Effector memory CD4-positive, alpha-beta T cell (primary cell): ENCODE results near the gene TGM4.
"Not testable (repeated sequence)": the region's sequence is repeated elsewhere in the genome, so short reads cannot be mapped to it uniquely, and the experiment has no call there.

Source experiments
- DNase-seq, 3 donors: peaks; one replicate each; pipeline ENCODE4 v3.0.0-alpha.2; 2020
- H3K27ac ChIP-seq: 2 replicates; pipeline ENCODE4 v1.7.0; 2013; ENCODE audit warnings: mild to moderate bottlenecking, low read length, moderate library complexity; ENCODE audit not compliant: insufficient read depth, poor library complexity, severe bottlenecking
- H3K27me3 ChIP-seq: replicated peaks from 2 replicates; pipeline ENCODE4 v1.7.0; 2013; ENCODE audit warnings: mild to moderate bottlenecking, low read length; ENCODE audit not compliant: insufficient read depth, control insufficient read depth, poor library complexity, severe bottlenecking
- H3K36me3 ChIP-seq: 2 replicates; pipeline ENCODE4 v1.7.0; 2013; ENCODE audit warnings: mild to moderate bottlenecking, low read length, moderate library complexity; ENCODE audit not compliant: control insufficient read depth, insufficient read depth
- H3K4me1 ChIP-seq: 2 replicates; pipeline ENCODE4 v1.7.0; 2013; ENCODE audit warnings: low read length, mild to moderate bottlenecking; ENCODE audit not compliant: control insufficient read depth, insufficient read depth, poor library complexity, severe bottlenecking
- H3K4me3 ChIP-seq: 2 replicates; pipeline ENCODE4 v1.7.0; 2013; ENCODE audit warnings: low read length, low read depth, mild to moderate bottlenecking; ENCODE audit not compliant: insufficient read depth, poor library complexity, severe bottlenecking
- H3K9me3 ChIP-seq: 2 replicates; pipeline ENCODE4 v1.7.0; 2013; ENCODE audit warnings: mild to moderate bottlenecking, low read length, moderate library complexity; ENCODE audit not compliant: control insufficient read depth

The TGM4 gene

GRCh38 chr3:44942202-44942921 is 68.0 kb downstream of the TGM4 start:
- Histone ChIP-seq H3K4me1 (no peaks in the 10 kb centered on the region), H3K4me3 (no peak overlapping the region), H3K36me3 (peaks cover 57% of the 10 kb centered on the region), H3K27ac (no peak overlapping the region), H3K27me3 (no peaks in the 10 kb centered on the region), H3K9me3 (no peaks in the 10 kb centered on the region)
- no peak for DNase-seq

GRCh38 chr3:44948239-44948638 is 73.8 kb downstream of the TGM4 start:
- Histone ChIP-seq H3K4me1 (no peaks in the 10 kb centered on the region), H3K27me3 (no peaks in the 10 kb centered on the region), H3K27ac (no peak overlapping the region), H3K4me3 (no peak overlapping the region), H3K9me3 (no peaks in the 10 kb centered on the region), H3K36me3 (peaks cover 17% of the 10 kb centered on the region)
- DNase-seq: no peak

GRCh38 chr3:44949770-44950169 is 75.4 kb downstream of the TGM4 start:
- not testable (repeated sequence) for H3K27me3 ChIP-seq, H3K4me3 ChIP-seq, H3K27ac ChIP-seq, H3K36me3 ChIP-seq, H3K9me3 ChIP-seq, H3K4me1 ChIP-seq, DNase-seq

GRCh38 chr3:44950275-44950734 is 75.9 kb downstream of the TGM4 start:
- no peaks in the 10 kb centered on the region for H3K4me1 ChIP-seq
- no peak overlapping the region for H3K27ac ChIP-seq
- H3K9me3 ChIP-seq: no peaks in the 10 kb centered on the region
- no peak overlapping the region for H3K4me3 ChIP-seq
- no peaks in the 10 kb centered on the region for H3K27me3 ChIP-seq
- peaks cover 7% of the 10 kb centered on the region for H3K36me3 ChIP-seq
- no peak for DNase-seq

GRCh38 chr3:44952689-44953088 is 78.3 kb downstream of the TGM4 start:
- no peaks in the 10 kb centered on the region for H3K9me3 ChIP-seq
- H3K27ac ChIP-seq: no peak overlapping the region
- DNase-seq: no peak
- H3K27me3 ChIP-seq: no peaks in the 10 kb centered on the region
- H3K4me1 ChIP-seq: no peaks in the 10 kb centered on the region
- peaks cover 5% of the 10 kb centered on the region for H3K36me3 ChIP-seq
- H3K4me3 ChIP-seq: no peak overlapping the region

- Histone ChIP-seq H3K27me3 (no peaks in the 10 kb centered on the region), H3K4me1 (no peaks in the 10 kb centered on the region), H3K9me3 (no peaks in the 10 kb centered on the region), H3K36me3 (peaks cover 19% of the 10 kb centered on the region), H3K4me3 (no peak overlapping the region), H3K27ac (no peak overlapping the region)
- DNase-seq: no peak
Observed at GRCh38 chr3:44954304-44954703, 79.9 kb downstream of the TGM4 start.

GRCh38 chr3:44954962-44955361 is 80.6 kb downstream of the TGM4 start:
- Histone ChIP-seq H3K27me3 (no peaks in the 10 kb centered on the region), H3K9me3 (no peaks in the 10 kb centered on the region), H3K36me3 (peaks cover 19% of the 10 kb centered on the region), H3K4me3 (no peak overlapping the region), H3K27ac (no peak overlapping the region), H3K4me1 (no peaks in the 10 kb centered on the region)
- DNase-seq: no peak

- Histone ChIP-seq H3K4me3 (no peak overlapping the region), H3K36me3 (peaks cover 19% of the 10 kb centered on the region), H3K27me3 (no peaks in the 10 kb centered on the region), H3K4me1 (no peaks in the 10 kb centered on the region), H3K9me3 (no peaks in the 10 kb centered on the region), H3K27ac (no peak overlapping the region)
- no peak for DNase-seq
Observed at GRCh38 chr3:44955917-44956316, 81.5 kb downstream of the TGM4 start.

GRCh38 chr3:44957986-44958385 is 83.6 kb downstream of the TGM4 start:
- H3K4me3 ChIP-seq: no peak overlapping the region
- H3K4me1 ChIP-seq: peaks cover 4% of the 10 kb centered on the region
- no peaks in the 10 kb centered on the region for H3K27me3 ChIP-seq
- peaks cover 19% of the 10 kb centered on the region for H3K36me3 ChIP-seq
- no peak for DNase-seq
- H3K9me3 ChIP-seq: no peaks in the 10 kb centered on the region
- H3K27ac ChIP-seq: no peak overlapping the region

GRCh38 chr3:44958386-44958785 is 84.0 kb downstream of the TGM4 start:
- no peaks in the 10 kb centered on the region for H3K27me3 ChIP-seq
- DNase-seq: no peak
- no peak overlapping the region for H3K4me3 ChIP-seq
- H3K36me3 ChIP-seq: peaks cover 19% of the 10 kb centered on the region
- no peaks in the 10 kb centered on the region for H3K9me3 ChIP-seq
- no peak overlapping the region for H3K27ac ChIP-seq
- peaks cover 5% of the 10 kb centered on the region for H3K4me1 ChIP-seq
